GM18507 (cell line): ENCODE data around the gene OR2W3.
A peak's percentile ranks its signal among the peaks of the same experiment; 100 is the strongest.

Experiments used
- DNase-seq: peaks from one replicate; pipeline ENCODE4 v3.0.0; 2011; ENCODE audit warnings: low read depth; ENCODE audit not compliant: insufficient read length; ENCODE audit errors: extremely low spot score
- FAIRE-seq: peaks from 2 replicates; lab custom pipeline; 2011; peaks lifted over from hg19 to GRCh38; lab: Jason Lieb, UNC

The OR2W3 gene

GRCh38 chr1:247913786-247914185 lies 18.4 kb downstream of the OR2W3 start:
- FAIRE-seq (no peak), DNase-seq (no peak)

GRCh38 chr1:247914941-247915662 lies 19.7 kb downstream of the OR2W3 start:
- DNase-seq (no peak), FAIRE-seq (no peak)

- no peak for DNase-seq
These were observed 24.6 kb downstream of the OR2W3 start, which contains the start of gene OR2T8 for GRCh38 chr1:247919952-247920351. Gene OR2T8, plus strand, starts transcription at chr1:247920252. Its CDS starts 766 bp downstream, at chr1:247921018.

GRCh38 chr1:247923941-247924340 lies 28.6 kb downstream of the OR2W3 start:
- FAIRE-seq (no peak), DNase-seq (no peak)

More at GRCh38 chr1:247919952-247920351, 24.6 kb downstream of the OR2W3 start, which contains the start of gene OR2T8:
- FAIRE-seq: no peak

GRCh38 chr1:247924868-247925267 lies 29.5 kb downstream of the OR2W3 start, which contains the start of gene OR2AJ1:
Gene OR2AJ1, plus strand, starts transcription at chr1:247924889. Its CDS starts 8,880 bp downstream, at chr1:247933769.
- no peak for DNase-seq
- FAIRE-seq: no peak

GRCh38 chr1:247933989-247934388 lies 38.6 kb downstream of the OR2W3 start:
- no peak for FAIRE-seq
- DNase-seq: no peak

GRCh38 chr1:247935781-247936180 lies 40.4 kb downstream of the OR2W3 start:
- FAIRE-seq: no peak
- DNase-seq: no peak

- no peak for FAIRE-seq
- DNase-seq: no peak
These were observed 41.0 kb downstream of the OR2W3 start for GRCh38 chr1:247936415-247936814.

GRCh38 chr1:247936965-247937734 lies 41.8 kb downstream of the OR2W3 start:
- FAIRE-seq: peak; percentile 85

GRCh38 chr1:247942624-247943023 lies 47.2 kb downstream of the OR2W3 start:
- no peak for DNase-seq
- FAIRE-seq: no peak

More at GRCh38 chr1:247936965-247937734, 41.8 kb downstream of the OR2W3 start:
- DNase-seq: peak; percentile 67
